GM21526 (cell line): ENCODE results near the gene SORCS3.

ENCODE experiments used
- ATAC-seq: cut with Tn5 transposase; IDR thresholded peaks from one replicate; pipeline ENCODE4 v1.9.1; 2021; ENCODE audit warnings: moderate library complexity; ENCODE audit not compliant: unreplicated experiment, low FRiP score

Gene SORCS3

GRCh38 chr10:105237685-105238084, 596.6 kb downstream of the SORCS3 start:
- no peak for ATAC-seq

DNA sequence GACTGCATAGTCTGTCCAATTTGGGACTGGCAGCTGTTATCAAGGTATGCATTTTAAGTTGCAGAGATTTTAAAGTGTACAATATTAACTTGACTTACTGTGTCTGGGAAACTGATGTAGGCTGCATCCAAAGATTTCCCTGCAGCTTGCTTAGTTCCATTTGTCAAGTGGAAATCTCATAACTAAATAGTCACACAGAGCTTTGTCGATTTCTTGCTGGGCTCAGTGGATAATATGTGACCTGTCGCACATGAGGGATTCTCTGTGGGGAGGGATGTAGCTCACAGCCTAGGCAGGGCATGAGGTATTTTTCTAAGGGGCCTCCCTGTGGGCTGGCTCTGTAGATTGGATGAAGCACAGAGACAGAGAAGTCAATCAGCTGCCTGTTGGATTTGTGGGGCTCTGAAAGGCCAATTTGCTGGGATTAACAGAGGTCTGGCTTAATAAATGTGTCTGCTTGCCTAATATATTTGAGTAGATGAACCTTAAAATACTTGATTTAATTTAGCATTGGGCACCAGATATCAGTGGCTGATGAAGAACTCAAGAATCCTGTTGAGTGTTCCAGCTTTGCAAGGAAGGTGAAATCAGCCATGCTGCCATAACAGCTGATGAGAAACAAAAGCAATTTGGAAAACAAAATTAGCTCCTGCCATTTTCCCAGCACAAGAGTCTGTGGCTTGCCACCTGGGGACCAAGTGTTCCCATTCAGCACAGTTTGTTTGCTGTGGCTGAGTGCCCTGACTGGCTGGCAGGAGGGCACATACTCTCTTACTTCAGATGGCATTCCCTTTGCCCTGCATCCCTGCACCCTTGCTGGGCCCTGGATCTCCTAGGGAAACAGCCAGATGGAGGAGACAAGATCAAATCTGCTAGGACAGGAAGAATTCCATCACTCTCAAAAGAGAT, 598.5 kb downstream of the SORCS3 start:
- ATAC-seq: no peak

GRCh38 chr10:105241254-105241653, 600.2 kb downstream of the SORCS3 start:
- no peak for ATAC-seq

GRCh38 chr10:105243381-105243780, 602.3 kb downstream of the SORCS3 start:
- no peak for ATAC-seq

DNA sequence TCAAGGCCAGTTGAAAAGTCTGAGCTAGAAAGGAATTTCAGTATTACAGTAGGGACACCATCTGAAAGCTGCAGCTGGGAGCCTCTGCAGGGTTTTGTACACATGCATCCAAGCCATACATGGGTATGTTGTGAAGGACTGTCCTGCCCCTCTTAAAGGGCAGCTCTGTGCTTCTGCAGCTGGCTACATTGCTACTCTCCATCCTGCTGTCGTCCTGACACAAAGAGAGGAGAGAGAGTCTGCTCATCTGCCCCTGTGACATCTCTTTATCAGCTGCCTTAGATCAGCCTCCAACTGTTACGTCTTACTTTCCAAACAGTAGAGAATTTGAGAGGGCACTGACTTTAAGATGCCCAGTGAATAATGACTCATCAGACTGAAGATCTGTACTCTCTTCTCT, 602.7 kb downstream of the SORCS3 start:
- ATAC-seq: no peak

DNA sequence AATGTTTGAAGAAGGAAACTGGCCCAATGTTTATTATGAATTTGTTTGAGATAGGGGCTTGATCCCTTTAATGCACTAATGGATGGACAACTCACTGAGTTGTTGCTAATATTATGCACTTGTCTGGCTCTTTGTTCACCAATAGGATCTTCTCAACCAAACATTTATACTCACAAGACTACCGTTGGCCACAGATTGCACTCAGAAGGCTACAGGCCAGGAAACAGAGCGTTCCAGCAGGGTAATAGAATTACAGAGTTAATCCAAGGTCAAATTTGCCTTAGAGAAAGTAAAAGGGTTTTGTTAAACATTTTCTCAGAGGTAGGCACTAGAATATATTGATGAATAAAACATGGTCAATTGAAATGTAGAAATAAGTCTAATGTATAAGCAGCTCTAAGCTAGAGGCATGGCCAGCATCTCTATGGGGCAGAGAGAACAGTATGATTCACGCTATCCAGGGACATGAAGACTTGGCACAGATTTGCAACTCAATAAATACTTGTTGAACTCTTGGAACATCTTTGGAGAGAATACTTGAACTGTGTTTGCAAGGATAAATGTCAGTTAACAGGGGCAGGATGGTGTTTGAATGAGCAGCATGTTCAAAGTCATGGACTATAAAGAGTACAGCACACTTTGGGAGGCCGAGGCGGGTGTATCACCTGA, 606.9 kb downstream of the SORCS3 start:
- ATAC-seq: no peak

GRCh38 chr10:105252911-105253310, 611.8 kb downstream of the SORCS3 start:
- ATAC-seq: no peak

DNA sequence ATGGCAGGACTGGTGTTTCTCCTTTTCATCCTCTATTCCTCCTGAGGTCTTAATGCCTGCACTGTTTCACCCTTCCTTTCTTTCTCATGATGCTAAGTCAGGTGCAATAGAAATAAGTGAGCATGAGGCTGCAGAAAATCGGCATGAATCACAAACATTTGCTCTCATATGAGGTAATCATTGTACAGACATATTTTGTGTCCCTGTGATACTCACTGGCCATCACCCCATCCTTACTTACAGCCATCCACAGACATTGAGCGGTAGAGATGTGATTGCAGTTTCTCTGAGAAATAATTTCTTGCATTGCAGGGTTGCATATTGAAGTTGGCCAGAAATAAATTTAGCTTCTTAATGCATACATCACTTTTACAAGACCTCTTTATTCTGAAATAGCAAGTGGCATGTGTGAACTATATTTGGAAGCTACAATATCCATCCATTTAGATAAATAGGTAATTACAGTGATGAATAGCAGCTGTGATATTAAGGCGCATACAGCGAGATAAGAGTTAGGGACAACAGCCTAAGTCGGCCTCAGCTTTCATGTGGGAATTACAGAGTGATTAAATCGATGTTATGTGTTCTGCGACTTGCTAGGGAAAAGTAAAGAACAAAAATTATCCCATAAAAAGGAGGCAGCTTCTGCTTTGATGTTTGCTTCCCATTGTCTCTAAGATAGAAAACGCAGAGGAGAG, 612.6 kb downstream of the SORCS3 start:
- ATAC-seq: no peak

- no peak for ATAC-seq
Measured at GRCh38 chr10:105258036-105258673, 617.1 kb downstream of the SORCS3 start.

GRCh38 chr10:105258674-105259065, 617.6 kb downstream of the SORCS3 start:
- ATAC-seq: no peak

- no peak for ATAC-seq
Measured at GRCh38 chr10:105259201-105259600, 618.1 kb downstream of the SORCS3 start.

DNA sequence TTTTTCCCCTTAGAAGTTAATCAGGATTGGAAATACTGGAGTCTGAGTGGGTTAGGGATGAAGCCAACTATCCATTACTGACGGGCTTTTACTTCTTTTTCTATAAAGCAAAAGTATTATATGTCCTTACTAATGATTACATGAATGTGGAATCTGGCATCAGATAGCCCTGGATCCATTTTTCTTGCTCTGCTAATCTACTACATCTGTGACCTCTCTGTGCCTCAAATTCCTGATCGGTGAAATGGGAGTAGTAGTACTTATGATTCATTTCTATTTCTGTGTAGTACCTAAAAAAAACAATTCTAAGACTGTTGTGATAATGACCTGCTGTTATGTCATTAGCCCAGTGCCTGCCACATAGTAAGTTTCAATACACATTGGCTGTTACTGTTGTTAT, 621.6 kb downstream of the SORCS3 start:
- no peak for ATAC-seq

DNA sequence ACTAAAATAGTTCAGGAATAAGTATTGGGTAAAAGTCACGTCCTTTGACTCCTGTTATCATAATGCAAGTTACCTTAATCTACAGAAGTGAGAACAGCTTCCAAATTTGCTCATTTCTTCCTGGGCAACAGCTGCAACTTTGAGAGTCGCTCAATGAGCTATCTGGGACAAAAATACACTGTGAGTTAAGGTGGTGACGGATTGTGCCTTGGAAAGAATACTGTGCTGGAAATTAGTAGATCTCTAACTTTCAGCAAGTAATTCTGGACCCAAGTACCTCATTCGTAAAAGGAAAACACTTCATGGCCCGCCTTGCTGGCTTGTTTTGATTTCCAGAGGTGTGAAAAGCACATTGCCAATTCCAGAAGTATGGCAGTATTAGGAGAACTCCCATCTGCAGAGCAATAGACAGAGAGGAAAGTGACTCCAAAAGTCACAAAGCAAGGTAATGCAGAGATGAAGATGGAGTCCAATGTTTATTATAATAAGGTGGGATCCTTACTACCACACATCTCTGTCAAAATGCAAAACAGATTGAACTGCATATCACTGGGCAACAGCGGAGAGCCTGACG, 626.0 kb downstream of the SORCS3 start:
- no peak for ATAC-seq

GRCh38 chr10:105268961-105269360, 627.9 kb downstream of the SORCS3 start:
- no peak for ATAC-seq

DNA sequence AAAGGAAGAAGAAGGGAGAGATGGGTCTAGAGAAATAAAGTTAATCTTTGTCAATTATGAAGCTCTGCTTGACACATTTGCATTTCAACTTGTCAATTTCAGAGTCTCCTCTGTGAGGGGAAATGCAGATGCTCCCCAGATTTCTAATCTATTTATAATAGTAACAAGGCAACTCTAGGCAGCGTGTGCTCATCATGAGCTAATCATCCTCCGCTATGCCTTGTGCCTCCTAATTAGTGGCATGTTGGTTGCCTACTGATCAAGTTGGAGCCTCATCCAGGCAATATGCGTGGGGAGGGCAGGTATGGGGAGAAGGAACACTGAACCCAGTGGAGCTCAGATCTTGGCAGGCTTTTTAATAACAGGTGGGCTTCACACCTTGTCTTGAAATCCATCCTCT, 628.6 kb downstream of the SORCS3 start:
- no peak for ATAC-seq

- no peak for ATAC-seq
Measured at GRCh38 chr10:105274556-105275070, 633.5 kb downstream of the SORCS3 start.

DNA sequence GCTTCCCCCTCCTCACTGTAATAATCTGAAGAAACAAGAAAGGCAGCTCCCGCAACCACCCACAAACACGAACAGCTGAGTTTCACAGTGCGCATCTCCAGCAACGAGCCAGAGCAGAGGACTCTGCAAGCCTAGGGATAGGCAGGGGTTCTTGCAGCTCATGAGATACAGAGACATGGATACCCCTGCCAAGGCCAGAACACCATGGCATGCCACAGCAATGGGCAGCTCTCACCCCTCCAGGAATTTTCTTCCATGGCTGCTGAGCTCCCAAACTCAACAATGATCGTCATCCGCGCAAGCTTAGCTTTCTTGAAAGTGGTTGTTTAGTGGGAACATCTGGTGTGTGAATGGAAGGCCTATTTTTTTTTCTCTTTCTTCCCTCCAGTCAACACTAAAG, 637.3 kb downstream of the SORCS3 start:
- ATAC-seq: no peak

DNA sequence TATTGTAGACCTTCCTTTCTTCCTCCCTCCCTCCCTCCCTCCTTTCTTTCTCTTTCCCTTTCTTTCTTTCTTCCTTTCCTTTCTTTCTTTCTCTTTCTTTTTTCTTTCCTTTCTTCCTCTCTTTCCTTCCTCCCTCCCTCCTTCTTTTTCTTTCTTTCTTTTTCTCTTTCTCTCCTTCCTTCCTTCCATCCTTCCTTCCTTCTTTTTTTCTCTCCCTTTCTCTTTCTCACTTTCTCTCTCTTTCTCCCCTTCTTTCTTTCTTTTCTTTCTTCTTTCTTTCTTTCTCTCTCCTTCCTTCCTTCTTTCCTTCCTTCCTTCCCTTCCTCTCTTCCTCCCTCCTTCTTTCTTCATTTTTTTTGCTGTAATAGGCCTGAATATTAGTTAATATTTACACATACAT, 638.0 kb downstream of the SORCS3 start:
- ATAC-seq: no peak

- no peak for ATAC-seq
Measured at GRCh38 chr10:105280895-105281294, 639.8 kb downstream of the SORCS3 start.

DNA sequence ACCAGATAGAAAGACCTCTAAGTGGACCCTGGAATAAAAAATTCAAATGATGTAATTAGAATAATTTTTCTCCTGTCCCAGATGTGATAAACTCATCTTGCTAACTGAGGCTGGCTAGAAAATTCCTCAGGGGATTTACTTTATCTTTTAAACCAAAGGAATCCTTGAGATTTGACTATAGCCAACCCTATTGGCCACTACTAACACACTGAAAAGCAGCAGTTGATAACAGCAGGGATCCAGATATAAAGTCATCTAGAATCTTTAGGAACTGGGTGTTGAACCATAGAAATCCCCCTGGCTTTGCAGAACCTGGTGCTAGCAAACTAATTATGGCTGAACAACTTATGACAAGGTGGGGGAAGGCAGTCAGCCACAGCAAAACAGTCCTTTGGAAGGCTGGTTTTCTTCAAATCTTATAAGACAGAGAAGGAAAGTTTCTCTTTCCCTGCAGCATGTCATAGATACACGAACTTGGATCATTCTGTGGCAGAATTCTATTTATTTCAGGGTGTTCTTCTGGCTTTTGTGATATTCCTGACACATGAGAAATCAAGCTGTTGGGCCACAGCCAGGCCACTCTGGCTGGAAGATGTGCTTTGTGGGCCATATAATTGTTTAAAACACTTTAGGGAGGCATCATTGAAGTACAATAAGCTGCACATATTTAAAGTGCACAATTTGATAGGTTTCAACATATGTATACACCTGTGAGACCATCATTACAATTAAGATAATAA, 643.6 kb downstream of the SORCS3 start:
- ATAC-seq: no peak
